Loucy (cell line): ENCODE data around the gene EIF4H.

Source experiments
- EZH2phosphoT487 ChIP-seq: fragments of 200-600 bp; IDR thresholded peaks from 2 replicates; pipeline ENCODE4 v1.6.1; 2018; ENCODE audit warnings: antibody characterized with exemption, mild to moderate bottlenecking, moderate library complexity, borderline replicate concordance
- TF ChIP-seq, protein P1 (sequence below): fragments of 200-600 bp; sonication (generic); conservative IDR thresholded peaks from 2 replicates; pipeline ENCODE4 v1.5.1; 2014; ENCODE audit warnings: mild to moderate bottlenecking, antibody characterized with exemption, low read length

GRCh38 chr7:74212661-74213060, 38.5 kb downstream of the EIF4H start:
- TF ChIP-seq, protein P1, sequence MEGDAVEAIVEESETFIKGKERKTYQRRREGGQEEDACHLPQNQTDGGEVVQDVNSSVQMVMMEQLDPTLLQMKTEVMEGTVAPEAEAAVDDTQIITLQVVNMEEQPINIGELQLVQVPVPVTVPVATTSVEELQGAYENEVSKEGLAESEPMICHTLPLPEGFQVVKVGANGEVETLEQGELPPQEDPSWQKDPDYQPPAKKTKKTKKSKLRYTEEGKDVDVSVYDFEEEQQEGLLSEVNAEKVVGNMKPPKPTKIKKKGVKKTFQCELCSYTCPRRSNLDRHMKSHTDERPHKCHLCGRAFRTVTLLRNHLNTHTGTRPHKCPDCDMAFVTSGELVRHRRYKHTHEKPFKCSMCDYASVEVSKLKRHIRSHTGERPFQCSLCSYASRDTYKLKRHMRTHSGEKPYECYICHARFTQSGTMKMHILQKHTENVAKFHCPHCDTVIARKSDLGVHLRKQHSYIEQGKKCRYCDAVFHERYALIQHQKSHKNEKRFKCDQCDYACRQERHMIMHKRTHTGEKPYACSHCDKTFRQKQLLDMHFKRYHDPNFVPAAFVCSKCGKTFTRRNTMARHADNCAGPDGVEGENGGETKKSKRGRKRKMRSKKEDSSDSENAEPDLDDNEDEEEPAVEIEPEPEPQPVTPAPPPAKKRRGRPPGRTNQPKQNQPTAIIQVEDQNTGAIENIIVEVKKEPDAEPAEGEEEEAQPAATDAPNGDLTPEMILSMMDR = no peak
- no peak for TF ChIP-seq EZH2phosphoT487
